T follicular helper cell (primary cell): Measurements from ENCODE around the gene HSH2D.
"Not testable (repeated sequence)": the region's sequence is repeated elsewhere in the genome, so short reads cannot be mapped to it uniquely, and the experiment has no call there.

Experiments used
- DNase-seq: peaks from one replicate; pipeline ENCODE4 v3.0.0-alpha.2; 2020; ENCODE audit warnings: low read depth

Gene HSH2D

DNA sequence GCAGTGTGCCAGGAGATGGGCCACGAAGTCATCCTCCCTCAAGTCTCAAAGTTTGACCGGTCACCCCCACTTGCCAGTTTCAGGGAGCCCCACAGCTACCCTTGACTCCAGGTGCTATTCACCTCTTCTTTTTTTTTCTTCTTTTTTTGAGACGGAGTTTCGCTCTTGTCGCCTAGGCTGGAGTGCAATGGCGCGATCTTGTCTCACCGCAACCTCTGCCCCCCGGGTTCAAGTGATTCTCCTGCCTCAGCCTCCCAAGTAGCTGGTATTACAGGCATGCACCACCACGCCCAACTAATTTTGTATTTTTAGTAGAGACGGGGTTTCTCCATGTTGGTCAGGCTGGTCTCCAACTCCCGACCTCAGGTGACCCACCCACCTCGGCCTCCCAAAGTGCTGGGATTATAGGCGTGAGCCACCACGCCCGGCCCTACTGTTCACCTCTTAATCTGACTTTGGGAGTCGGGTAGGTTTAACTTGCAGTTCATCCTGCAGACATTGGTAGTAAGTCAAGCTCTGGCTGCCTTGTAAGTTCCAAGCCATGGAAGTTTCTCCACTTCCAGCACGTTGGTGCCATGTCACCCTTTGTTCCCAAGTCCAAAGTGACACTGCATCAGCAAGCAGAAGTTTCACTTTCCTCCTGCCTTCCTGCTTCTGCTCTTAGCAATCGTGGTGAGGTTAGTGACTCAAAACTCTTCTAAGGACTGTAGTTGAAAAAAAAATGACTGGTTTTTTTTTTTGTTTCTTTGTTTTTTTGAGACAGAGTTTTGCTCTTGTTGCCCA, 24.2 kb upstream of the HSH2D start:
- not testable (repeated sequence) for DNase-seq

DNA sequence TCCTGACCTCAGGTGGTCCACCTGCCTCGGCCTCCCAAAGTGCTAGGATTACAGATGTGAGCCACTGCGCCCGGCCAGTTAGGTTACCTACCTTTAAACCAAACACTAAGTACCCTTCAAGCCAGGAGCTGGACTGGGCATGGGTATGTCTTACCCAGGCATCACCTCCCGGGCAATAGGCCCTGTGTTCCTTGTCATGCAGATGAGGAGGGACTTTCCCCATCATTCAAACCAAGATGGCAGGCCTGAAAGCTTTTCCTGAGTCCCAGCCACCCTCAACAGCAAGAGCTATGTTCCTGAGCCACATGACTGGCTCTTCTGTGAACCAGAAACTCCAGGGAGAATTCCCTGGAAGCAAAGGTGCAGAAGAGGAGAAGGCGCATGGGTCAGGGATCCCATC, 22.3 kb upstream of the HSH2D start:
- DNase-seq = no peak

DNA sequence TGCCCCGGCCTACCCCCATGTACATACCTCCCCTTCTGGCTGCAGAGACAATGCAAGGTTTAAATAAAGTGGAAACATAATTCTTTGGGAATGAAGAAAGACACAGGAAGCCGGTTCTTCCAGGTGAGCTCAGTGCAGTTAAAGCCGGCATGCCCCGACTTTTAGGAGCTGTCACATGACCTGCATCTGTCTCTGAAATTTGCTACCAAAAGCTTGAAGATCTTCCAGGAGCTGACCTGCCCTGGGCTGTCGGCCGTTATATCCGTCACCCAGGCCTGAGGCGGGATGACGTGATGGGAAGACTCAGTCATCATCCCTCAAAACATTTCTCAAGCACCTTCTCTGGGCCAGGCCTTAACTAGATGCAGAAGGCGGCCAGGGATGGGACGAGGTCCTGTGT, 21.5 kb upstream of the HSH2D start:
- DNase-seq = no peak

DNA sequence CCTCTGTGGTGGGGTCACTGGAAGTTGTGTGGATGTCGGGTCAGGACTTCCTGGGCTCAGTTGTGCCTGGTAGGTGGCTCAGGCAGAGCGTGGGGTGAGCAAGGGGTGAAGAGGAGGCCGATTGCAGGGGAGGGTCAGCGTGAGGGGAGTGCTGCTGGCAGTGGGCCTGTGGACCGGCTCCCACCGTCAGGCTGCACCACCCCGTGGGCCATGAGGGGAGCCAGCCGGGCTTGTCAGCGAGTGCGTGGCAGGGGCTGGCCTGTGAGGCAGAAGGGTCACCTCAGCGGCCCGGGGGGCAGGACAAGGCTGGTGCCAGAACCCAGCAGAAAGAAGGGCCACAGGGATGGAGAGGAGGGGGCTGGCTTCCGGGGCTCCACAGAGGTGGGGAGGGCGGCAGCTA, 18.5 kb upstream of the HSH2D start:
- DNase-seq = no peak

DNA sequence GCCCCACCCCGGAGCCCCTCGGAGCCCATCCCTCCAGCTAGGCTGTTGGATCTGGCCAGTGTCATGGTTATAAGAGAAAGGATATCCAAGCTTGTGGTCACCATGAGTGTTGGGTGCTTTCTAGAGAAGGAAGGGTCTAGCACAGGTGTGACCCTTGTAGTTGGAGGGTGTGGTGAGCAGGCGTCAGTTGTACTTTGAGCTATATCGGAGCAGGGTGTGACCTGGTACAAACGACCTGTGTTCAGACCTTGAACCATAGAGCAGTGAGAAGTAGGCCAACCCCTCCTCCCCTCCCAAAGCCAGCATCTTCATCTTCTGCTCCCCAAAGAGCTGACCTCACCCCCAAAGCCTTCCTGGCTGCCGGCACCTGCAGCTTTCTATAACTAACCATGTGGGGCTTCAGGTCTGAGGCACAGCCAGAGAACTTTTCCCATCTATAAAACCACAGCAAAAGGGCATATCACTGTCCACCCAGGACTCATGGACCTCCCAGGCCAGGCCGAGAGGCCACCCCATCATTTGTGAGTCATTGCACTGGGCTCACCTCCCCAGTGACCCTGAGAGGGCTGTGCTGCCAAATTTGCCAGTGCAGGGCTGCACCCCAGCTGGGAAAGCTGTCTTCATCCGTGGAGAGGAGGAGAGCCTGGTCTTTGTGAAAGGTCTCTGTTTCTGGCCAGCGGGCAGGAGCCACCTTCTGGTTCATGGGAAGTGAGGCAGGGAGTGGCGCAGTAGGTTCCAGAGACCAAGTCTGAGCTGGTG, 17.6 kb upstream of the HSH2D start:
- no peak for DNase-seq

DNA sequence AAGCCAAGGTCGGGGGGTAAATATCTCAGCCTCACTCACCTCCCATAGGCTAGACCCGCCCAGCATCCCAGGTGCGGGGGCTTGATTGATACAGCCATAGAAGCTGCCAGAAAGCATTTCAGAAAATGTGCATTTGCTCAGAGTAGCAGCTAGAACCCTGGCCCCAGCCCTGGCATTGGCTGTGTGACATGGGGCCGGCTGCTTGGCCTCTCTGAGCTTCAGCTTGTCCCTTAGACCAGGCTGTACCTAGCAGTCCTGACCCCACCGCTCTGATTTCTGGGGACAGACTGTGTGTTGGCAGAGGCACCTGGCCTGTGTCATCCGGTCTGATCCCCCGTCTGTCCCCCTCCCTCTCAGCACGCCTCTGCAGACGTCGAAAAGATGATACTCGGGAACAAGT, 16.4 kb upstream of the HSH2D start:
- DNase-seq = no peak

DNA sequence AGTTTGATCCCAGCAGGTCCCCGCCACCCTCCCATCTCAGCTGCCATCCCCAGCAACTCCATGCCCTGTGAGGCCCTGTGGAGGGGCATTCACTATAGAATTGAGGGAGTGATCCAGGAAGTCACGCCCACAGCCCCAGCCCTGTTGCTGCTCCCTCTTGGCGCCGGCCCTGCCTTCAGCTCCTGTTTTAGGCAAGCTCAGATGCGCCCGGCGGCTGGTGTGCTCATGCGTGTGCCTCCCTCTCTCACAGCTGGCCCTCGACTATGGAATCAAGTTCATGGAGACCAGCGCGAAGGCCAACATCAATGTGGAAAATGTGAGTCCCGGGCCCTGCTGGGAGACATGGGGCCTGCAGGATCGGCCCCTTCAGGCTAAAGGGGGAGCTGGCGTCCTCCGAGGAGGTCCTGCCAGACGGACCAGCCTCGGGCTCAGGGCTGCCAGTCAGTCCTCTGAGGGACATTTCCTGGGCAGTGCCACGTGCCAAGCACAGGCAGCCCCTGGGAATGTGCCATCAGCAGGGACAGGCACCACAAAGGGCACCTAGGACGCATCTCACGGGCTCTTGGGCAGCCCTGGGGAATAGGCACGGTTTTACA, 15.6 kb upstream of the HSH2D start:
- no peak for DNase-seq

DNA sequence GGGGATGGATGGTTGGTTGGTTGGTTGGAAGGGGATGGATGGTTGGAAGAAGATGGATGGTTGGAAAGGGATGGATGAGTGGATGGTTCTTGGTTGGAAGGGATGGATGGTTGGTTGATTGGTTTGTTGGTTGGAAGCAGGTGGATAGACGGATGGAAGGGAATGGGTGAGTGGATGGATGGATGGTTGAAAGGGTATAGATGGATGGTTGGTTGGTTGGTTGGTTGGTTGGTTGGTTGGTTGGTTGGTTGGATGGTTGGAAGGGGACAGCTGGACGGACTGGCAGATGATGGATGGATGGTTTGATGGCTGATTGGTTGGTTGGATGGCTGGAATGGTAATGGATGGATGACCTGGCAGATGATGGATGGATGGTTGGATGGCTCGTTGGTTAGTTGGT, 11.8 kb upstream of the HSH2D start:
- DNase-seq = no peak

DNA sequence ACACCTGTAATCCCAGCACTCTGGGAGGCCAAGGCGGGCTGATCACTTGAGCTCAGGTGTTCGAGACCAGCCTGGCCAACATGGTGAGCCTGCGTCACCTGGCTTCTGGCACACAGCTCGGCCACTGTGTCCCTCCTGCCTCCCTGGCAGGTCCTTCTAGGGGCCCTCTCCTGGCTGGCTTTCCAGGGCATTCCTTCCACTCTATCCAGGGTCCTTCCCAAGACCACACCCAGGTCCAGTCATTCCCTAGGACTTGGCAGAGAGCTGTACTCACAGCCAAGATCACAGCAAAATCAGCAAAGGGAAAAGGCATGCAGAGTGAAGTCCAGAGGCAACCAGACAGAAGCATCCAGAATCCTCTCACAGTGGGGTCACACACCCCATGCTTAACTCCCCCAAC, 9.7 kb upstream of the HSH2D start:
- DNase-seq = no peak

DNA sequence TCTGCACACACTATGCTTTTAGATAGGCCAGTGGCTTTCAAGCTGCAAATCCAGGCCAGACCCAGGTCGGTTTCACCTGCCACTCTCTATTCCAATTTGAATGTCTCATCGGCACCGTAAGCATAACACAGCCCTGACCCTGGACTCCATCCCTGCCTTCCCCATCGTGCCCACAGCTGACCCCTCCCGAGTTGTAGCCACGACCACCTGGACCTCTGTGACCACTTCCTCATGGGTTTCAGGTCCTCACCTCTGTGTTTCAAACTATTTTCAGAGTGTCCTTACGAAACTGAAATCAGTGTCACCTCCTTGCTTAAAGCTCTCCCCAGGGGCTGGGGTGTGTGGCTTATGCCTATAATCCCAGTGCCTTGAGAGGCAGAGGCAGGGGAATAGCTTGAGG, 9.0 kb upstream of the HSH2D start:
- no peak for DNase-seq

DNA sequence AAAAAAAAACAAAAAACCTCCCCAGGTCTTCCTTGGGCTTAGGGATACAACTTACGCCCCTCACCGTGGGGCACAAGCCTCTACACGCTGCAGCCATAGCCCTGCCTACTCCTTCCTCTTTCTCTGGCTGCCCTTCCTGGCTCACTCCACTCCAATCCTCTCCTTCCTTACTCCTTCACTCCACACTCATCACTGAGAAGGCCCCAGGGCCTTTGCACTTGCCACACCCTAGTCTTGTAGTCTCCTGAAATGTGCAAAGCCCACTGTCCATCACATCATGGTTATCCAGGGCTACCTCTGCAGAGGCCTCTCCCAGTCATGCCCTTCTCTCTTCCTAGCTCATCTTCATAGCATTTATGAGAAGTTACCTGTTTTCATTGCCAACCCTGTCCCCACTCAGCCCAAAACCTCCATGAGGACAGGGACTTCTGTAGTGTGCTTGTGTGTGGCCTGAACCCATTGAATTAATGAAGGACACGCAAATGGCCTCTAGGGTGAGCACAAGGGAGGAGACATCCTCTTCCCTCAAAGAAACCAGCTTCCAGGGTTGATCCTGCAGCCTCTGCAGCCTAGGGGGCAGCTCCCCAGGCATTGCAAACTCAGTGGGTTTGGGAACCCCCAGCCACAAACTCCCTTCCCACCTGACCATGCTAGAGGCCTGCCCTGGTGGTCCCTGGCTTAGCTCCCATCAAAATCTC, 7.9 kb upstream of the HSH2D start:
- DNase-seq = no peak

DNA sequence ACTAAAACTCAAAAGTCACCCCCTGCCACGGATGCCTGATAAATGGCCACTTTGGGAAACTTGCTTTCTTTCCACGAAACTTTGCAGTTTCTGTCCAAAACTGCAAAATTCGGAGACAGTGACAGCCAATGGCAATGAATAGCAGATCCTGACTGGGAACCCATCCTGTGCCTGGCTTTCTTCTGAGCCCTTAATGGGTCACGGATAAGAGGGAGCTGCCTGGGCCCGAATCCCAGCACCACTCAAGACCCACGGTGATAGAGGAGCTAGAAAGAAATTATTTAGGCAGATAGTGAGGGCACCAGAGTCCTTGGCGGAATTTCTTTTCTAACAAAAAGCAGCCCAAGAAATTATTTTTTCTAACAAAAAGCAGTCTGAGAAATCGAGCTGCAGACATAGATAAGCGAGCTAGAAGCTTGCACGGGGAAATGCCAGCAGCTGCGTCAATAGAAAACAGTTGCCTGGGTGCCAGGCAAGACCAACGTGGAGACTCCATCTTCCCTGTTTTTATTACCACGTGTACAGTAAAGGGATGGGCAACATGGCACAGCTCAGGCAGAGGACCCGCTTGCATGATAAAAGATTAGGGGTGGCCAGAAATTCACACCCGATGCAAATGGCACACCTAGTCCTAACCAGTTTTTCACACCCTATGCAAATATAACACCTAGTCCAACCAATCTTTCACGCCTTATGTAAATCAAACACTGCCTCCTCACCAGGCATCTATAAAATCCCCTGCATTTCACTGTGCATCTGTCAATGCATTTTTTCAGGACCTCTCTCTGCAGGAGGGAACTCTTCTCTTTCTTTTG, 7.1 kb upstream of the HSH2D start:
- no peak for DNase-seq

DNA sequence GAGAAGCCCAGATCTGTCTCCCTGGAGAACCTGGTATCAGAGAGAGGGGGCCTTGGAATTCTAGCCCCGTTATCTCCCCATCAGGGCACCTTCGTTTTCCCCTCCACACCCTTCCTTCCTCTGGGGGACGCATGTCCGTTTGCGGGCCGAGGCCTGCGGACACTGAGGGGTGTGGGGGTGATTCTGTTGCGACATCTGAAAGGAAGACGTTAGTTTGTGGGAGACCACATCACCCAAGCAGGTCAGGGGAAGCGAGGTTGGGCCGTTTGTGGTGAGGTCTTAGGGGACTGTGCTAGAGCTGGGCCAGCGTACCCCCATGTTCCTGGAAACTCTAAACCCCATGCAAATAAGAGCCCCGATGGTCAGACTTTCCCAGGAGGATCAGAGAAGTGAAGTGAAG, 3.7 kb upstream of the HSH2D start:
- no peak for DNase-seq

DNA sequence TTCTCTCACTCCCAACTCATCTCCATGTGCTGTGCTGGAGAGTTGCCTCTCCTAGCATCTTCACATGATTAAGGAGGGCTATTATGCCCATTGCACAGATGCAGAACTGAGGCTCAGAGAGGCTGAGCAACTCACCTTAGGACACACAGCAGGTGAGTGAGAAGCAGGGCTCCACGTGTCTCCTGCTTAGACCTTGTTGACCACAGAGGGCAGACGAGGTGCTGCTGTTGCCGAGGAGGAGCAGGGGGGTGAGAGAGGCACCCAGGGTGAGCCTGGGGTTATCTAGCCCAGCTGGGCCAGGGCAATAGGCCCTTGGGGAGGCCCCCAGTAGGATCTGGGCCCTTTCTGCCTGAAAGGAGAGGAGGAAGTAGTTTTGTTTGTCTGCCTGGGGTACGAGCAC, 2.4 kb upstream of the HSH2D start:
- DNase-seq = no peak

DNA sequence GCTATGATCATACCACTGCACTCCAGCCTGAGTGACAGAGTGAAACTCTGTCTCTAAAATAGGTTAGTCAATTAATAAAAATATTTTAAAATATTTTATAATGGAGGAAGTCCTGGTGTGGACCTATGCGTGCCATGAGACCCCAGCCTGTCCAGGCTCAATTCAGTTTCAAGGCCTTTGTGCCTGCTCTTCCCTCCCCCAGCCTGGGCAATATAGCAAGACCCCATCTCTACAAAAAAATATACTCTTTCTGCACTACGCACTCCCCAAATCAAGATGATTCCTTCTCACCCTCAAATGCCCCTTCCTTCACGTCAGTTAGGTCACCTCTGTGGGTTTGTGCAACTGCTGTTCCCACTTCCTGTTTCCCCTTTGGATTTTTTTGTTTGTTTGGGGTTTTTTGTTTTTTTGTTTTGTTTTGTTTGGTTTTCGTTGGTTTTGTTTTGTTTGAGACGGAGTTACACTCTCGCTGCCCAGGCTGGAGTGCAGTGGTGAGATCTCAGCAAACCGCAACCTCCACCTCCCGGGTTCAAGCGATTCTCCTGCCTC, 1.4 kb upstream of the HSH2D start:
- no peak for DNase-seq

DNA sequence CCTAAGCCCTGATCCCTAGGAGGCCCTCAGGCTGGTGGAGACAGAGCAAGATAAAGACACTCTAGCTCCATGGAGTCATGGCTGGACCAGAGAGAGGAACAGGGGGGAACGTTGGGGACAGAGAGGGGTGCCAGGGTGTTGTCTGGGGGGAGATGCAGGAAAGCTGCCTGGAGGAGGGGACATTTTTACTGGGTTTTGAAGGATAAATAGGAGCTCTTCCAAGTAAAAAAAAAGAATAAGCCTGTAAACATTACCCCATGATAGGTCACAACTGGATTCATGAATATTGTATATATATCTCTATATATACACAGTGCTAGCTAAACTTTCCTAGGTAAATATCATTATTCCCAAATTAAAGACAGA, 714 bp downstream of the HSH2D start:
- DNase-seq = no peak

DNA sequence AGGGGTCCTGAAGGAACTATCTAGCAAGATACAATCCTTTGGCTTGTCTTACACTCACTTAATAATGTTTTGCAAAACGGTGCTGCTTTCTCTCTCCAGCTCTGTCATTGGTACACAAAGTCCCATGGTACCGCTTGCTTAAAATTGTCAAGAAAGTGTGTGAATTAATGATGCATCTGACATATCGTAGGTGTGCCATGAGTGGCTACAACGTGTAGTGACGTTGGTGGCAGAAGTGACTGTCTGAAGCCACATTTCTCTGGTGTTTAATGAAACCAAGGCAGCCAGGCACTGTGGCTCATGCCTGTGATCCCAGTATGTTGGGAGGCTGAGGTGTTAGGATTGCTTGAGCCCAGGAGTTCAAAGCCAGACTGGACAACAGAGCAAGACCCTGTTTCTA, 2.6 kb downstream of the HSH2D start:
- no peak for DNase-seq

DNA sequence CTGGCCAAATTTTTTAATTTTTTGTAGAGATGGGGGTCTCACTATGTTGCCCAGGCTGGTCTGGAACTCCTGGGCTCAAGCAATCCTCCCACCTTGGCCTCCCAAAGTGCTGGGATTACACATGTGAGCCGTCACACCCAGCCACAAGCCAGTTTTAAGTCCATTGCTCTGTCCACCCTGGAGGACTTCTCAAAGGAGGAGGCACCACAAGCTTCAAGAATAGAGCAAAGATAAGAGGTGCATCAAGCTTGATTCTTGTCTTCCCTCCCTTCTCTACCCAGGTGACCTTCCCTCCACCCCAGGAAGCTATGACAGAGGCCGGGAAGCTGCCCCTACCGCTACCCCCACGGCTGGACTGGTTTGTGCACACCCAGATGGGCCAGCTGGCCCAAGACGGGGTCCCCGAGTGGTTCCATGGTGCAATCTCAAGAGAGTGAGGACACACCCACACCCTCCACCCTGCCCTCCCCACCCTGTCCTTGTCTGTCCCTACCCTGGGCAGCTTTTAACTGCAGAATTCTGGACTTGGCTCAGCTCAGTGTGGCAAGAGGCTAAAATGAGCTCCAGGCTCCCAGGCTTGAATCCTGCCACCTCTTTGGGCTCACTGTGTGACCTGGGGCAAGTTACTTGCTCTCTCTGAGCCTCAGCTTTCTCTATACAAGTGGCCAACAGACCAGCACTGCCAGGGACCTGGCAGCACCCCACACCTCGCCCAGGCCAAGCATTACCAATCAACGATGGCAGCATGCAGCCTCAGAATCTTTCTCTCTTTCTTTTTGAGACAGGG, 5.2 kb downstream of the HSH2D start:
- no peak for DNase-seq

DNA sequence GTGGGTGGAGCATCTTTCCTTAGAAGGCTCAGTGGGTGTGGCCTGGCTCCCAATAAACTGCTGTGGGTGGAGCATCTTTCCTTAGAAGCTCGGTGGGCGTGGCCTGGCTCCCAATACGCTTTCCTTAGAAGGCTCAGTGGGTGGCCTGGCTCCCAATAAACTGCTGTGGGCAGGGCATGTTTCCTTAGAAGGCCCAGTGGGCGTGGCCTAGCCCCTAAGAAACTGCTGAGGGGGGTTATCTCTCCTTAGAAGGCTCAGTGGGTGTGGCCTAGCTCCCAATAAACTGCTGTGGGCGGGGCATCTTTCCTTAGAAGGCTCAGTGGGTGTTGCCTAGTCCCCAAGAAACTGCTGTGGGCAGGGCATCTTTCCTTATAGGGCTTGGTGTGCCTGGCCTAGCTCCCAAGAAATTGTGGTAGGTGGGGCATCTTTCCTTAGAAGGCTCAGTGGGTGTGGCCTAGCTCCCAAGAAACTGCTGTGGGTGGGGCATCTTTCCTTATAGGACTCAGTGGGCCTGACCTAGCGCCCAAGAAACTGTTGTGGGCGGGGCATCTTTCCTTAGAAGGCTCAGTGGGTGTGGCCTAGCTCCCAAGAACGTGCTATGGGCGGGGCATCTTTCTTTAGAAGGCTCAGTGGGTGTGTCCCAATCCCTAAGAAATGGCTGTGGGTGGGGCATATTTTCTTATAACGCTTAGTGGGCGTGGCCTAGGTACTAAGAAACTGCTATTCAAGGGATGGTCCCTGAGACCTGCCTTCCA, 10.3 kb downstream of the HSH2D start:
- no peak for DNase-seq

DNA sequence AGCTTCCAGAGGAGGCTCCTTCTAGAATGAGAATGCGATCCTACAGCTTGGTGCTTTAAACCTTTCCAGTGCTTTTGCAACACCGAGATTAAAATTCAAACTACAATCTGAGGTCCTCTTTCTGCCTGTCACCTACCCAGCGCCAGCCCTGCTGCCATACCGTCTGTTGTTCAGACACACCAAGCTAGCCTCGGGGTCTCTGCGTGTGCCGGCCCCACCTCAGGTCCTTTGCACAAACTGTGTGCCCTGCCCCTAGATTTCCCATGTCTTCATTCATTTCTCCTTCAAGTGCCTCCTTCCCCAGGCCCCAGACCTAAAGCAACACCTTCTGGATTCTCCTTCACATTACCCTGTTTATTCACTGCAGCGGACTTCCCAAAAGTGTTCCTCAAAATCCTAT, 11.1 kb downstream of the HSH2D start:
- DNase-seq = no peak
